NCI-H2196 treated with DMSO at 0.1 percent for 48 hours (cell line): Measurements from ENCODE around the gene WNT7B.
A peak's percentile ranks its signal among the peaks of the same experiment; 100 is the strongest.

Experiments
- DNase-seq: peaks from one replicate; lab custom pipeline; 2025; ENCODE audit not compliant: unreplicated experiment; lab: John Stamatoyannopoulos, UW

Gene WNT7B

DNA sequence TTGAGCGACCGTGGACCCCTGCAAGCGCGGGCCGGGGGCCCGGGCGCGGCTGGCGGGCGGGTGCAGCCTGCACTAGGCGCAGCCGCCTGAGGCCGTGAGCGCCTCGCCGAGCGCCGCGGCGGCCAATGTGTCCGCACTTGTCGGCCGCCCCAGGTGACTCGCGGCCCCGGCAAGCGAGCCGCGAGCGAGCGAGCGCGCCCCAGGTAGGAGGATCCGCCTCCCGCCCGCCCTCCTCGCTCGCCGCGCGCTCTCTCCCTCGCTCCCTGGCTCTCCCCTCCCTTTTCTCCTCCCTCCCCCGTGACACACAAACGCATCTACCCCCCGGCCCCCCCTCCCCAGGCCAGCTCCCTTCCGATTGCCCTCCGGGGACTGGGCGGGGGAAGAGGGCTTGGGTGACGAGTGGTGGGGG lies at the start of gene WNT7B:
WNT7B (minus strand) TSS at position 160 of the 409 bp plus-strand sequence. CDS start 408 bp downstream, outside the sequence.
- peak; percentile 82 for DNase-seq

DNA sequence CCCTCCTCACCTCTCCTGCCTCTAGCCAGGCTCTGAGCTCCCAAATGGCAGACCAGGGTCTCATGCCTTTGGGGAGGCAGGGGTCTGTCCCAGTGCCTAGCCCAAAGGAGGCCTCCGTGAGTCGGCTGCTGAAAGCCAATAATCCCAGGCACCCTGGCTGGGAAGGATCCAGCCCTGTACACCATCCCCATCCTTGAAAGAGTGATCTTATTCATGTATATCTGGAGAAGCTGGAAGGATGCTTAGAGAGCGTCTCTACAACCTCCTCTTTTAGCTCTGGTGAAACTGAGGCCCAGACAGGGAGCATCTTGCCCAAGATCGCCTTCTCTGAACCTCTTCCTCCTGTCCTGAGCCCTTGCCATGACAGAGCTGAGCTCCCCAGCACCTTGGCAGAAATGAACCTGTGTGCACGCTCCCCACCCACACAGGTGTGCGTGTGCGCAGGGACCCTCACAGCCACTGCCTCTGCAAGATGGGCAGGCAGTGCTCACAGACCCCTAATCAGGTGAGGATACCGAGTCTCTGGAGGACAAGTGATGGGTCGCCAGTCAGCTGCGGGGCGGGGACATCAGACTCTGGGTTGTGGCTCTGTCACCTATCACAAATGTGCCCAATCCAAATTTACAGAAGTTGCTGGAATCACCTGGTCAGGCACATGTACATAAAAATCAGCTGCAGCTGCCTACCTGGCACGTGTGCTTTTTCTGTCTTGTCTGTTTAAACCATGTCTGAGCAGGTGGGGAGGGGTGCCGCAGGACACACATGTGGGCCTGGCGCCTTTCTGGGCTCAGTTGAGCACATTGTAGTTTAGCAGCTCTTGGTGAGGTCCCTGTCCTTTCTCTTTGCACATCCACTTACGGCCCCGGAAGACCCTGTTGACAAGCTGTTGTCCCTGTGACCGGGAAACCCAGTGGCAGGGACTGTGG lies 49.3 kb upstream of the WNT7B start:
- no peak for DNase-seq

DNA sequence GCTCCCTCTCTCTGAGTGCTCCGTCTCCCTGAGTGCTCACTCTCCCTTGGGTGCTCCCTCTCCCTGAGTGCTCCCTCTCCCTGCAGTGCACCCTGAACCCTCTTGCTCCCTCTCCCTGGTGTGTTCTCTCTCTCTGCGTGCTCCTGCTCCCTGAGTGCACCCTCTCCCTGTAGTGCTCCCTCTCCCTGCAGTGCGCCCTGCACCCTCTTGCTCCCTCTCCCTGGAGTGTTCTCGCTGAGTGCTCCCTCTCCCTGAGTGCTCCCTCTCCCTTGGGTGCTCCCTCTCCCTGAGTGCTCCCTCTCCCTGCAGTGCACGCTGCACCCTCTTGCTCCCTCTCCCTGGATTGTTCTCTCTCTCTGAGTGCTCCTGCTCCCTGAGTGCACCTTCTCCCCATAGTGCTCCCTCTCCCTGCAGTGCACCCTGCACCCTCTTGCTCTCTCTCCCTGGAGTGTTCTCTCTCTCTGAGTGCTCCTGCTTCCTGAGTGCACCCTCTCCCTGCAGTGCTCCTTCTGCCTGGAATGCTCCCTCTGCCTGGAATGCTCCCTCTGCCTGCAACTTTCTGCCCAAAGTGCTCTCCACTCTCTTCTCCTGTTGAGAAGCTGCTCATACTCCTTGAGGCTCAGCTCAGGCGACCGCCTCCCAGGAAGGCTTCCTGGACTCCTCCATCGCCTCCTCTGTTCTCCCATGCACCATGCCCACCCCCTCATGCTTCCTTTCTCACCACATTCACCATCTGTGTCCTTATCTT lies 48.4 kb upstream of the WNT7B start:
- no peak for DNase-seq

GRCh38 chr22:46024136-46024840 lies 47.3 kb upstream of the WNT7B start:
- no peak for DNase-seq

DNA sequence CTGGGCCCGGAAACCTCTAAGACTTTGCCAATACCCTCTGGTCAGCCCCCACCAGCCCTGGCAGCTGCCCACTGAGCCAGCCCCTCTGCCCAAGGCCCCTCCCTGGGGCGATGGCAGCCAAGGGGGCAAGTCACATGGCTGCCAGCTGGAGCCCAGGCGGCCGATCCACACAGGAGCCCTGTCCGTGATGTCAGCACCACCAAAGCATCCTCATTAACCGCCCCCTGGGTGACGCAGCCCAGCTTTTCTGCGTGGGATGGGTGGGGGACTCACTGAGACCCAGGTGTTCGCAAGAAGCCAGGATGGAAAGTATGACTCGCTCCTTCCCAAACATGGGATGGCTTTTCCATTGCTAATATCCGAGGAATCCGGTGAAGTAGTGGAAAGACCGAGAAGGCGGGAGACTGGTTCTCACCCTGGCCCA lies 46.6 kb upstream of the WNT7B start:
- DNase-seq: no peak

DNA sequence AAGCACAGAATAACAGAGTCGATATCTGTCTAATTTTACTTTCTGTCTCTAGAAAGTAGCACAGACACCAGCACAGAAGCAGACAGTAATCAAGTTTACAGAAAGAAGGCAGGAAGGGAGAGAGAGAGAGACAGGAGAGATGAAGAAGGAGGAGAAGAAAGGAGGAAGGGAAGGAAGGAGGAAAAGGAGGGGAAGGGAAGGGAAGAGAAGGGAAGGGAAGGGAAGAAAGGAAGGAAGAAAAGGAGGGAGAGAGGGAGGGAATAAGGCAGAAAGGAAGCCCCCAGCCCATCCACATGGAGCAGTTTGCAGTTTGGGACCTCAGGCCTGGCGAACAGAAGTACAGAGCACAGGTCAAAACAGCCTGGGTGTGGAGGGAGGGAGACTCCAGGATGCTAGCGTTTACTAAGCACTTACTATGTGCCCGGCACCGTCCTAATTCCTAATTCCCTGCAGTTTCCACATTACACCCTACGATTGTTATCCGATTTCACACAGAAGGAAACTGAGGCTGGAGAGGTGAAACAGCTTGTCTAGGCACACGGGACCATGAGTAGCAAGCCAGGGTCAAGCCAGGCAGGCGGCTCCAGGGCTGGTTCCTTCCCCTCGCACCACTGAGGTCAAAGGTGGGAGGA lies 46.0 kb upstream of the WNT7B start:
- no peak for DNase-seq

GRCh38 chr22:46021577-46021976 lies 44.6 kb upstream of the WNT7B start:
- DNase-seq: no peak

DNA sequence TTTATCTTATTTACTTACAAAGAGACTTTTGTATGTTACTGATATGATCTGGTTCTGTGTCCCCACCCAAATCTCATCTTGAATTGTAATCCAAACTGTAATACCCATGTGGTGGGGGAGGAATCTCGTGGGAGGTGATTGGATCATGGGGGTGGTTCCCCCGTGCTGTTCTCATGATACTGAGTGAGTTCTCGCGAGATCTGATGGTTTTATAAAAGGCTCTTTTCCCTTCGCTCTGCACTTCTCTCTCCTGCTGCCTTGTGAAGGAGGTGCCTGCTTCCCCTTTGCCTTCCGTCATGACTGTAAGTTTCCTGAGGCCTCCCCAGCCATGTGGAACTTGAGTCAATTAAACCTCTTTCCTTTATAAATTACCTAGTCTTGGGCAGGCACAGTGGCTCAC lies 42.4 kb upstream of the WNT7B start:
- DNase-seq: no peak

DNA sequence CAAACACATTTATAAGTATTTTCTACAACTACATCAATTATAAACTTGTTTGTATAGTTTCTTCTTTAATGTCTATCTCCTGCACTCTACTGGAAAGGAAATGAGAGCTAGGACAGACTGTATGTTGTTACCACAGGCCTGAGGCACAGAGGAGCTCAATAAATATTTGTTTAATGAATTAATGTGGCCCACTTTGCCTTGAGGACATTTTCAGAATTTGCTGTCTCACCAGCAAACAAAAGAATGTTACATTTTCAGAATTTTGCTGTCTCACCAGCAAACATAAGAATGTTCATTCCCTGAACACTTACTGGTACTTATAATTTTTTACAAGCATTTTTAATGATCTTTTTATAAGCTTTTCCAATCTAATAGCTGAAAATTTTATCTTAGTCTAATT lies 41.9 kb upstream of the WNT7B start:
- no peak for DNase-seq

DNA sequence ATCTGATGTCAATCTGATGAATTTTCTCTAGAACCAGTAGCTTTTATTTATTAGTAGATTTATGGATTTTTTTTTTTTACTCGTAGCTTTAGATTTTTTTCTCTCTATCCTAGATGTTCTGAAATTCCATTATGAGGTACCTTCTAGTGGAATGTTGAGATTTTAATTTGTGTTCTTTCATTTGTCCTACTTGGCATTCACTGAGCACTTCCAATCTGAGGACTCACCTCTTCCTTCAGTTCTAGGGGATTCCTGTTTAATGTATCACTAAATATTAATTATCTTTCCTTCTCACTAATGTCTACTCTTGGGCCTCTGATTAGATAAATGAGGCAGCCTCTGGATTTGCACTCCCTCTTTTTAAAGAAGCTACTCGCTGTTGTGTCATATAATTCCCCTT lies 40.2 kb upstream of the WNT7B start:
- DNase-seq: no peak

- DNase-seq: peak; percentile 83
These were observed 36.8 kb upstream of the WNT7B start for GRCh38 chr22:46013460-46014416.

DNA sequence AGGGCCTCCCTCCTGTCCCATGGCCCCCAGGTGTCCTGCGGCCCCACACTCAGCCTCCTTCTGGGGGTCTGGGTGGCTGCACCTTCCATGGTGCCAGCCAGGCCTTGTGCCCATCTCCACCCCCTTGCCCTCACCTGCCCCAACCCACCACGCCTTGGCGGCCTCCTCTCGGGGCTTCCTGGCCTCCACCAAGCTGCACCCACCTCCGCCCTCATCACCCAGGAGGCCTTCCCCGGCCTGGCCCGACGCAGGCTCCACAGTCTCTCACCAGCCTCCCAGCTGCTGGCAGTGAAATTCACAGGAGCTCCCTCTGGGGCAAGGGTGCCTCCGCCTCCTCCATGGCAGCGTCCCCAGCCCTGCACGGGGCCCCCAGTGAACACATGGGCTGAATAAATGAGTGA lies 35.9 kb upstream of the WNT7B start:
- DNase-seq: no peak

DNA sequence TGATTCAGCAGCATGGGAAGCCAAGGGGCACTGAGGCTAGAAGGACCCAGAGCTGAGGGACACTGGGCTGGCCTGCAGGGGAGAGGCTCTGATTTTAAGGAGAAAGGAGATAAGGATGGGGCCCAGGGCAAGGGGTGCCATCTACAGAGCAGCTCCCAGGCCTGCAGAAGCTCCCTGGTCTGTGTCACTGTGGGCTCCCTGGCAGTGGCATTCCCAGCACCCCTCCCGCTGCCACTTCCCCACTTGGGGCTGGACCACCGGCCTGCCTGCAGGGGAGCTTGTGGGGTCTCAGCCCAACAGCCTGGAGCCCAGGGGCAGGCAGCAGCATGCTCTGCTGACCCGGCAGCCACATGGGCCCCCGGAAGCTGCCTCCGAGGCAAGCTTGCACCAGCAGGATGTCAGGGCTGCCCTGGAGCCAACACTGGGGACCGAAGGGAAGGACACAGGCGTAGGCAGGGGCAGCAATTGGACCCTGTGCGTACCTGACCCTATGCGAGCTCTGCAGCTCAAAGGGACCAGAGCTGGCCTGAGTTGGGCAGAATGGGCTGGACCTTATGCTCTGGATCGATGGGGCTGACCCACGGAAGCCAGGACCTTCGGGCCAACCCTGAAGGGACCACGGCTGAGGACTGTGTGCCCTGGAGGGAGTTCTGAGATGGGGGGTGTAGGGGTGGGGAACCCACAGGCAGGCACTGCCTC lies 35.4 kb upstream of the WNT7B start:
- DNase-seq: no peak

- no peak for DNase-seq
These were observed 34.7 kb upstream of the WNT7B start for GRCh38 chr22:46011627-46012181.

- no peak for DNase-seq
These were observed 34.1 kb upstream of the WNT7B start for GRCh38 chr22:46010951-46011626.

DNA sequence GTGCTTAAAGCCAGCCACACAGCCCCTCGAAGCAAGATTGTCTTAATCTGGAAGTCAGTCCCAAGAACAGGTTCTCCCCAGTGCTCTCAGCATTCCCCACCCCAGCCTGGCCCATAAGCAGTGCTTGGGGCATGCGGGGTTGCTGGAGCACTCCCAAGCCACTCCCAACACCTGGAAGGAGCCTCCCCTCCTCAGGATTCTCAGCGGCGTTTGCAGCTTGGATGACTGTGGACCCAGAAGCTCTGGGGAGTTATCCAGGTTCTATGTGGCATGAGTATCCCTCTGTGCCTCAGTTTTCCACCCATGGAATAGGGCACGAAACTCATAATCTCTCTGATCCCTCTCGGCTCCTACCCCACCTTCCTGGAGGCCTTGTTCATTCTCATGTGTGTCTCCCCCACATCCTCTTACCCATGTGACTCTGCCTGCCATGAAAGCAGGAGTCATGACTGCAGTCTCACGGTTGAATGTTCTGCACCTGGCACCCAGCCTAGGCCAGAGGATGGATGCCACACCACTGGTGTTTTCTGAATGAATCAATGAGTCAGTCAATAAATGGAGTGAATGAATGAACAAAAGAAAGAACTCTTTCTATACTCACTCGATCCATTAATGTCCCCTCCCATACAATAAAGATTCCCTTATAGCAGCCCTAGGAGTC lies 33.4 kb upstream of the WNT7B start:
- DNase-seq: no peak

- no peak for DNase-seq
These were observed 32.8 kb upstream of the WNT7B start for GRCh38 chr22:46009730-46010129.
